ENCODE data around the gene SPNS2. TPM values are rescaled to one million over a fixed set of nuclear protein-coding genes. Genes with fewer than 3 reads are reported as not detected.

The SPNS2 gene
- polyA plus RNA-seq, 5 donors, result 17.3 to 30.7 (median 23.5) TPM

- no peak for DNase-seq
Observed at GRCh38 chr17:4548061-4548461, 49.4 kb downstream of the SPNS2 start.

GRCh38 chr17:4548721-4549531 is 50.2 kb downstream of the SPNS2 start:
- no peak for DNase-seq

GRCh38 chr17:4549781-4550533 is 51.3 kb downstream of the SPNS2 start:
- no peak for DNase-seq

GRCh38 chr17:4550534-4551039 is 51.9 kb downstream of the SPNS2 start:
- no peak for DNase-seq

- DNase-seq, result no peak
Observed at GRCh38 chr17:4551141-4551540, 52.5 kb downstream of the SPNS2 start.

- no peak for DNase-seq
Observed at GRCh38 chr17:4551796-4552525, 53.3 kb downstream of the SPNS2 start.

GRCh38 chr17:4553669-4554068 is 55.0 kb downstream of the SPNS2 start:
- no peak for DNase-seq

- DNase-seq, result no peak
Observed at GRCh38 chr17:4554441-4554996, 55.8 kb downstream of the SPNS2 start.

GRCh38 chr17:4554997-4555799 is 56.5 kb downstream of the SPNS2 start, which contains the start of gene MYBBP1A:
TSS of gene MYBBP1A (minus strand) at chr17:4555384. CDS start at chr17:4555324, 60 bp downstream.
- DNase-seq, result peak; percentile 93 to 94

GRCh38 chr17:4555873-4556759 is 57.4 kb downstream of the SPNS2 start:
- DNase-seq, result no peak

- DNase-seq, result no peak
Observed at GRCh38 chr17:4556996-4557395, 58.3 kb downstream of the SPNS2 start.

- no peak for DNase-seq
Observed at GRCh38 chr17:4557626-4558346, 59.1 kb downstream of the SPNS2 start.

- no peak for DNase-seq
Observed at GRCh38 chr17:4558347-4558971, 59.8 kb downstream of the SPNS2 start.

- no peak for DNase-seq
Observed at GRCh38 chr17:4559139-4559791, 60.6 kb downstream of the SPNS2 start.

GRCh38 chr17:4559966-4560365 is 61.3 kb downstream of the SPNS2 start:
- no peak for DNase-seq

GRCh38 chr17:4560421-4560820 is 61.7 kb downstream of the SPNS2 start, which contains the start of gene GGT6:
TSS of gene GGT6 (minus strand) at chr17:4560577. CDS start at chr17:4560521, 56 bp downstream.
- no peak for DNase-seq

- DNase-seq, result no peak
Observed at GRCh38 chr17:4560837-4561256, 62.2 kb downstream of the SPNS2 start.

Measured in right lung (tissue), 5 donors.